GM23248 (cell line): ENCODE results near the gene CDS2. TPM values are rescaled to one million over a fixed set of nuclear protein-coding genes. Genes with fewer than 3 reads are reported as not detected.

ENCODE experiments used
- DNase-seq: peaks from one replicate; pipeline ENCODE4 v3.0.0-alpha.2; 2015
- H2AFZ ChIP-seq: fragments of 200-600 bp; sonication (generic); 2 replicates; pipeline ENCODE4 v1.6.1; 2016; ENCODE audit warnings: antibody characterized with exemption
- H3F3A ChIP-seq: fragments of 200-600 bp; sonication (generic); 2 replicates; pipeline ENCODE4 v1.6.1; 2016; ENCODE audit warnings: mild to moderate bottlenecking, antibody characterized with exemption, mixed run types; ENCODE audit not compliant: insufficient read depth
- H3K27ac ChIP-seq: fragments of 200-600 bp; sonication (generic); 2 replicates; pipeline ENCODE4 v1.5.1; 2016; ENCODE audit warnings: mild to moderate bottlenecking
- H3K27me3 ChIP-seq: fragments of 200-600 bp; sonication (generic); replicated peaks from 2 replicates; pipeline ENCODE4 v1.6.1; 2016; ENCODE audit warnings: mild to moderate bottlenecking; ENCODE audit not compliant: insufficient read depth
- H3K36me3 ChIP-seq: fragments of 200-600 bp; sonication (generic); 2 replicates; pipeline ENCODE4 v1.6.1; 2016; ENCODE audit warnings: low read depth, mild to moderate bottlenecking
- H3K4me1 ChIP-seq: fragments of 200-600 bp; sonication (generic); 2 replicates; pipeline ENCODE4 v1.6.1; 2016; ENCODE audit warnings: mild to moderate bottlenecking; ENCODE audit not compliant: insufficient read depth
- H3K4me2 ChIP-seq: fragments of 200-600 bp; sonication (generic); one replicate; pipeline ENCODE4 v1.6.1; 2016; ENCODE audit warnings: mild to moderate bottlenecking; ENCODE audit not compliant: unreplicated experiment
- H3K4me3 ChIP-seq: fragments of 200-600 bp; sonication (generic); 2 replicates; pipeline ENCODE4 v1.5.1; 2016; ENCODE audit warnings: mild to moderate bottlenecking
- H3K79me2 ChIP-seq: fragments of 200-600 bp; sonication (generic); 2 replicates; pipeline ENCODE4 v1.6.1; 2016; ENCODE audit warnings: mild to moderate bottlenecking; ENCODE audit not compliant: insufficient read depth
- H3K9ac ChIP-seq: fragments of 200-600 bp; sonication (generic); 2 replicates; pipeline ENCODE4 v1.6.1; 2016; ENCODE audit warnings: mild to moderate bottlenecking
- H3K9me2 ChIP-seq: fragments of 200-600 bp; sonication (generic); 2 replicates; pipeline ENCODE4 v1.6.1; 2016; ENCODE audit warnings: mixed run types, mild to moderate bottlenecking, moderate library complexity; ENCODE audit not compliant: insufficient read depth
- H3K9me3 ChIP-seq: fragments of 200-600 bp; sonication (generic); one replicate; pipeline ENCODE4 v1.6.1; 2017; ENCODE audit warnings: low read depth
- H4K20me1 ChIP-seq: fragments of 200-600 bp; sonication (generic); 2 replicates; pipeline ENCODE4 v1.6.0; 2016; ENCODE audit not compliant: insufficient read depth
- EZH2 ChIP-seq: fragments of 200-600 bp; sonication (generic); IDR thresholded peaks from 2 replicates; pipeline ENCODE4 v1.6.1; 2018; ENCODE audit warnings: antibody characterized with exemption, mild to moderate bottlenecking; ENCODE audit not compliant: insufficient read depth, poor library complexity, severe bottlenecking
- EZH2phosphoT487 ChIP-seq: fragments of 200-600 bp; sonication (generic); IDR thresholded peaks from 2 replicates; pipeline ENCODE4 v1.6.1; 2018; ENCODE audit warnings: antibody characterized with exemption, moderate library complexity, mild to moderate bottlenecking, low read depth; ENCODE audit not compliant: insufficient read depth
- WGBS, 2 experiments: methylation state at CpG; one replicate each; pipeline ENCODE4 v1.1.6; 2015 to 2017; ENCODE audit warnings: low lambda C conversion rate in 2 of 2, low coverage in 1 of 2; ENCODE audit errors: missing lambda C conversion rate in 2 of 2; 5-methylcytosine and 5-hydroxymethylcytosine counted together
- in situ Hi-C: fragments of 300-500 bp; cut with MboI; formaldehyde crosslinking; loops from 2 replicates; pipeline ENCODE4 v1.15.0; 2020
- polyA plus RNA-seq: library from polyadenylated mRNA; unstranded; fragments of >200 nt; fragmentation: Nextera tagmentation; extraction: Ambion mirVana; gene quantifications from 2 replicates; pipeline ENCODE4 v1.2.1, GENCODE V29; 2016
- total RNA-seq: library from RNA; depleted of rRNA; stranded (reverse); fragments of >200 nt; shearing (Covaris generic); gene quantifications from 2 replicates; pipeline ENCODE4 v1.2.3, GENCODE V29; 2014

The CDS2 gene
- total and polyA plus RNA-seq, 2 experiments from 2014 or later = 29.4 to 31.6 TPM

DNA sequence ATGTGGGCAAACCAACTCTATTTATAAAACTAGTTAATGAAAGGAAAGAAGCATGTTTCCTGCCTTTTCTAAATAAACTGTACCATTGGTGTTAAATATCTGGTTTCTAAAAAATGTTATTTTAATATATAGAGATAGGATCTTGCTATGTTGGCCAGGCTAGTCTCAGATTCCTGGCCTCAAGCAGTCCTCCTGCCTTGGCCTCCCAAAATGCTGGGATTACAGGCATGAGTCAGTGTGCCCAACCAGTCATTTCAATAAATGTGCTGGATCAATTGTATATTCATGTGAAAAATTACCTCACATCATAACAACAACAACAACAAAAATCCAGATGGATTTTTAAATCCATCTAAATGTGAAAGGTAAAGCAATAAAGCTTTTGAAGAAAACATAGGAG is 80.3 kb downstream of the CDS2 start:
- H3K9ac ChIP-seq = no peak overlapping the region
- H3K79me2 ChIP-seq = no peaks in the 10 kb centered on the region
- H4K20me1 ChIP-seq = no peaks in the 10 kb centered on the region
- H2AFZ ChIP-seq = no peak overlapping the region
- in situ Hi-C loops = loop anchor here (10.0 kb wide), 1 partner anchor 238 kb away; no protein-coding TSS in a partner anchor
- TF ChIP-seq EZH2phosphoT487 (no peak), EZH2 (no peak)
- no peak overlapping the region for H3K4me2 ChIP-seq
- H3F3A ChIP-seq = no peaks in the 10 kb centered on the region
- H3K9me3 ChIP-seq = no peaks in the 10 kb centered on the region
- H3K36me3 ChIP-seq = no peaks in the 10 kb centered on the region
- H3K27me3 ChIP-seq = no peaks in the 10 kb centered on the region
- DNase-seq = no peak
- H3K9me2 ChIP-seq = no peaks in the 10 kb centered on the region
- H3K4me3 ChIP-seq = no peak overlapping the region
- no peak overlapping the region for H3K27ac ChIP-seq
- H3K4me1 ChIP-seq = no peaks in the 10 kb centered on the region

DNA sequence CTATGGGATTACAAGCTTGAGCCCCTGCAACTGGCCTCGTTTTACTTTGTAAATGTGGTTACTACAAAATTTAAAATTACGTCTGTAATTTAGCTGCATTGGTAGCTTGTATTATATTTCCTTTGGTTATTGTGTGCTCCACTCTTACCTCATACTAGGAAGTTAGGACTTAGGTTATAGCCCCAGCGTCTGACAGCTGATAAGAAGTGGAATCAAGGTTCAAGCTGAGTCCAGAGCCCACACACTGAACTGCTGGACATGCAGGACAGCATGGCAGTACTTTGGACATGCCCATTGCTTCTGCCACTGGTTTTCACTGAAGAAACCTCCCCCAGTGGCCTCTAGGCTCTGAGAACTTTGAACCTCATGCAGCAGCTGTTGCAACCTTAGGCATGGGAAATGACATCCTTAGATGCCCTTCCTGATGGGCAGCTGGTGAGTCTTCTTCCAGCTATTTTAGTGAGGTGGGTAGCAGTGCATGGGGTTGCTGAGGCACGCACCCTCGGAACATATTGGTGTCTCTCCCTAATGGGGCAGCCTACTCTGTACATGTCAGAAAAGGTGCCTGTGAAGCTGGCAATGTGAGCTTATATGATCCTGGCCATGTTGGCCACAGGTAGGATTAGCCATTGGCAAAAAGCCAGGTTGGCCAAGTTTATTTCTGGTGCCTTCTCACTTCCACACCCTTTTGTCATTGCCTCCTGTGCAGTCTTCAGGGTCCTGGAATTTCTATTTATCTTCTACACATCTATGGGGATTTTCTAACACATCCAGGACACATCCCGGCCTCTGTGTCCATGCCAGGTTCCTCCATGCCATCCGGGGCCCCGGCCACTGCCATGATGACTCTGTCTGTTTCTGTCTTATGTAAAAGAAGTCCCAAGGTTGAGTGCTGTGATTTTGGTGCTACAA is 85.3 kb downstream of the CDS2 start:
- Histone ChIP-seq H4K20me1 (no peaks in the 10 kb centered on the region), H3K4me3 (no peak overlapping the region), H3K4me2 (no peak overlapping the region), H3K27ac (no peak overlapping the region), H3K9me3 (no peaks in the 10 kb centered on the region), H3F3A (peaks cover 7% of the 10 kb centered on the region; the same call in 1 of the 2 replicates), H2AFZ (no peak overlapping the region), H3K4me1 (peaks cover 13% of the 10 kb centered on the region), H3K36me3 (no peaks in the 10 kb centered on the region), H3K9me2 (no peaks in the 10 kb centered on the region), H3K27me3 (no peaks in the 10 kb centered on the region), H3K9ac (no peak overlapping the region), H3K79me2 (no peaks in the 10 kb centered on the region)
- in situ Hi-C loops = no loop called here
- no peak for DNase-seq
- TF ChIP-seq EZH2 (no peak), EZH2phosphoT487 (no peak)
- WGBS, 2 experiments = 95 to 97% methylated on average over 8 of the region's 8 CpGs

DNA sequence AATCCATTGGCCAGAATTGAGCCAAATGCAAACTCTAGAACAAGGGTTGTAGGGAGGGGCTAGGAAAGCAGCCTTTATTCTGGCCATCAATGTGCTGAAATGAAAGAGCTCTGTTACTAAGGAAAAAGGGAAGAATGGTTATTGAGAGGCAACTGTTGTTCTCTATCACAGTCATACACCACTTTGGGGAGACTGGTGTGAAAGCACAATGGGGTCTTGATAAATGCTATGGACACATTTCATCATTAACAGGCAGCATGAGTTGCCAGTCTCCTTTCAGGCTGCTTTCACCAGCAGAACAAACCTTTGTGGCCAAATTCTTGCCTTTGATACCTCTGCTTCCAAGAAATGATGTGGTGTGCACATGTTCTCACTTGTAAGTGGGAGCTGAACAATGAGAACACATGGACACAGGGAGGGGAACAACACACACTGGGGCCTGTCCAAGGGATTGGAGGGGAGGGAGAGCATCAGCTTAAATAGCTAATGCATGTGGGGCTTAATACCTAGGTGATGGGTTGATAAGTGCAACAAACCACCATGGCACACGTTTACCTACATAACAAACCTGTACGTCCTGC is 86.2 kb downstream of the CDS2 start:
- Histone ChIP-seq H3K9me2 (no peaks in the 10 kb centered on the region), H3K27ac (no peak overlapping the region), H3K36me3 (no peaks in the 10 kb centered on the region), H3F3A (peaks cover 7% of the 10 kb centered on the region; the same call in 1 of the 2 replicates), H3K4me2 (no peak overlapping the region), H3K79me2 (no peaks in the 10 kb centered on the region), H3K4me1 (peaks cover 13% of the 10 kb centered on the region), H2AFZ (no peak overlapping the region), H3K4me3 (no peak overlapping the region), H4K20me1 (no peaks in the 10 kb centered on the region), H3K9ac (no peak overlapping the region), H3K27me3 (no peaks in the 10 kb centered on the region), H3K9me3 (no peaks in the 10 kb centered on the region)
- in situ Hi-C loops = no loop called here
- no peak for DNase-seq
- 74 to 92% methylated on average over 2 of the region's 2 CpGs for WGBS, 2 experiments
- TF ChIP-seq EZH2 (no peak), EZH2phosphoT487 (no peak)

DNA sequence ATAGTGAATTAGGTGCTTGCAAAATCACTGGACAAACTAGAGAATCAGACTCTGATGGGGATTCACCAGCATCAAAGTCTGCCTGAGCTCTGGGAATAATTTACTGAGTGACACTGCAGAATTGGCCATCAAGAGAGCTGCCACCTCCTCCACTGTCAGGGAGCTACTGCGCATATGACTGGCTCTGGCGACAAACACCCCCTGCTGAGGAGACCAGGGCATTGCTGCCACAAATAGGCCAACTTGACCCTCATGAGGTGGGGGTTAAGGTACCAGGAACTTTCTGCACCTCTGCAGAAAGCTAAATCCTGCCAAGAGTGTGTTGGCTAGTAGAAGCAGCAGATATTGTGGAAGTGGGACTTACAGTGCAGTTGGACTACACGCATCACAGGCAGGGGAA is 88.0 kb downstream of the CDS2 start:
- Histone ChIP-seq H3K9me2 (no peaks in the 10 kb centered on the region), H3K9me3 (no peaks in the 10 kb centered on the region), H3K79me2 (no peaks in the 10 kb centered on the region), H3K27me3 (no peaks in the 10 kb centered on the region), H3K27ac (no peak overlapping the region), H3K4me2 (no peak overlapping the region), H3K4me1 (peaks cover 13% of the 10 kb centered on the region), H3F3A (peaks cover 7% of the 10 kb centered on the region; the same call in 1 of the 2 replicates), H3K4me3 (no peak overlapping the region), H3K36me3 (no peaks in the 10 kb centered on the region), H3K9ac (no peak overlapping the region), H2AFZ (no peak overlapping the region), H4K20me1 (no peaks in the 10 kb centered on the region)
- no peak for DNase-seq
- 74 to 79% methylated on average over 3 of the region's 3 CpGs for WGBS, 2 experiments
- in situ Hi-C loops = no loop called here
- TF ChIP-seq EZH2phosphoT487 (no peak), EZH2 (no peak)
